Measurements from ENCODE around the gene SMAD6.
"Not testable (repeated sequence)": the region's sequence is repeated elsewhere in the genome, so short reads cannot be mapped to it uniquely, and the experiment has no call there.

Gene SMAD6

GRCh38 chr15:66743703-66744536 is 41.9 kb downstream of the SMAD6 start:
- no peak for DNase-seq

DNA sequence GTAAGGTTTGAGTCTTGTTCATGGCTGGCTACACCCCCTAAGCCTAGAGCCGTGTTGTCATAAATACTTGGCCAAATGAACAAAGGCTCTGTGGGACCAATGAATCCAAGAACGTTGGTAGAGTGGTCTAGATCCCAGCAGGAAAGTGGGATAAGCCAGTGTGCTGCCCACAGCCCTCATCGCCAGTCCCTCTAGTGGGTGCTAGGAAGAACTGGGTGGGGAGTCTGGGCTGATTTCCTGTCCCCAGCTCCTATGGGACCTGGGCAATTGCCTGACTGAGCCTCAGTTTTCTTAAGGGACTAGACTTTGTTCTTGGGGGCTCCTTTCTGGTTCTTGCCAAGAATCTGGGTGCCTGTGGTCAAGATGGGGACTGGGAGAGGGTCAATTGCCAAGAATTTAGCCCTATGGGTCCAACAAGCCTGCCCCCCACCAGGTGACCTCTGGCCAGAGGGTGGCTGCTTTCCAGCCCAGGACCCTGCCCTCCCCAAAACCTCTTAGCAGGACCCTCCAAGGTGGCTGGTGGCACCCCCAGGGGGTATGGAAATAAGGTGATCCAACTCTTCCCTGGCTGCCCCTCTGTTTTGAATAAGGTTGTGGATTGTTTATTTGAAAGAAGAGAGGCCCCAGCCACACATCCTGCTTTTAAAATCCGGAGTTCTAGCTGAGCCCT is 42.7 kb downstream of the SMAD6 start:
- DNase-seq = no peak

DNA sequence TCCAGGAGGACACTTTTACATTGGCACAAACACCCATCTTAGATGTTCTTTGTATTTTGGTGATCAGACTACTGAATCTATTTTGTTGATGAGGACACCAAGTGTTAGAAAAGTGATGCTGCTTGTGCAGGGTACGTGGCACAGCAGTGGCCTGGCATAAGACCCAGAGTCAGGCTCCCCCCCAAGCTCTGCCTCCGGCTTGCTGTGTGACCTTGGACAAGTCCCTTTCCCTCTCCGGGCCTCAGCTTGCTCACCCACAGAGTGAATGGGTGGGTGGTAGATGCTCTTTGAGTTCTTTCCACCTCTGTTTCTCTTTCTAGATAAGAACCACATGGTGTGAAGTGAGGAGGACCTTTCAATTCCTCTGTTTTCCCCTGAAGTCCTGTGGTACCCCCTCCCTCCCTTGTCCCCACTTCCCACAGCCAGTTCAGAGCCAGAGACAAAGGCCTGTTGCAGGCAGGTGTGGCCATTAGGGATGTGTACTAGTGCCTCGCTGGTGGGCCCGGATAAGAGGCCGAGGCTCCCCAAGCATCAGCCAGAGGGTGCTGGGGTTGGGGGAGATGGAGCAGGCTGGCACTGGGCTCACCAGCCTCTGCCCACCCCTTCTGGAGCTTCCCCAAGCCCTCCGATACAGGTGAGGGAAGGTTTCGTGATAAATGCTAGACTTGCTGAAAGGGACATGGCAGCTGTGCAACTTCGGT is 43.6 kb downstream of the SMAD6 start:
- no peak for DNase-seq

DNA sequence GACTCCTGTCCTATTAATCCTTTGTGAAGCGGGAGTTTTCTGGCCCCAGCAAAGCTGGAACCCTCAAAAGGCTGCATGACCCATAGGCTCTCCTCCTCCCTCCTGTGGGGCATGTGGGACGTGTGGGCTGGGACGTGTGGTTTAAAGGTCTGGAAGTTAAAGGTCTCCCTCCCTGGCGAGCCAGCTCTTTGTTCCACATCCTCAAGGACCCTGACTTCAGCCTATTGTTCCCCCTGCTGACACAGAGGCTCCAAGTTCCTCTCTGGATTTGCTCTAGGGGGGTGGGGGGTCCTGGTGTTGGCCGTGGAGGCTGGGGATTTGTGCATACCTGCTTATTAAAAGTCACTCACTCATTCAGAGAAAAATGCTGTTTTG is 44.2 kb downstream of the SMAD6 start:
- DNase-seq = no peak

DNA sequence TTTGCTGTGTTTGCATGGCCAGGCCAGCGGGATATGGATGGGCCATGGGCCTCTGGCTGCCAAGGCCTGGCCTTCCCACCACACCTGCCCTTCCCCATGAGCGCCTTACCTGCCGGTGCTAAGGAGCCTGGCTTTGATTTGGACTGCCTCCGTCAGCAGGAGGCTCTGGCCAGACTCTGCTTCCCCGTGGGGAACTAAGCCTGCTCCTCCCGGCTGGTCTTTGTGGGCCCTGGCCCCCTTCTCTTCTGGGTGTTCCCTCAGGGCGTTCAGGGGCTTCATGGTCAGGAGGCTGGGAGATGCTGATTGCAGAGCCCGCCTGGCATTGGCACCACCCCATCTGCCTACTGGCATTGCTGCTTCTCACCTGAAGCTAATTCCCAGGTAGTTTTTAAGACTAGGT is 45.2 kb downstream of the SMAD6 start:
- DNase-seq = no peak

- no peak for DNase-seq
These were observed 46.1 kb downstream of the SMAD6 start for GRCh38 chr15:66747886-66748707.

DNA sequence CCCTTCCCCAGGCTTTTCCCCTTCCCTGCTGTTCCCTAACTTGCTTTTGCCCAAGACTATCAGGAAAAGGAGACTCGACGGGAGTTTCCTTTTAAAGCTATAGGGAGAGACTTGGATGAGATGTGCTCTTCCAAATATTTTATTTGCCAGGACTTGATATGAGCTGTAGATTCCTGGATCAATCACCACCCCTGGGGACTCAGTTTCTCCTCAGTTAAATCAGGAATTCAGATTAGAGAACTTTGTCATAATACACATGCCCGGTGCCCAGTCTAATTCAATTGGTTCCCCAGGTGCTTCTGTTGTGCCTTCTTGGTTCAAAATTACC is 46.6 kb downstream of the SMAD6 start:
- no peak for DNase-seq

DNA sequence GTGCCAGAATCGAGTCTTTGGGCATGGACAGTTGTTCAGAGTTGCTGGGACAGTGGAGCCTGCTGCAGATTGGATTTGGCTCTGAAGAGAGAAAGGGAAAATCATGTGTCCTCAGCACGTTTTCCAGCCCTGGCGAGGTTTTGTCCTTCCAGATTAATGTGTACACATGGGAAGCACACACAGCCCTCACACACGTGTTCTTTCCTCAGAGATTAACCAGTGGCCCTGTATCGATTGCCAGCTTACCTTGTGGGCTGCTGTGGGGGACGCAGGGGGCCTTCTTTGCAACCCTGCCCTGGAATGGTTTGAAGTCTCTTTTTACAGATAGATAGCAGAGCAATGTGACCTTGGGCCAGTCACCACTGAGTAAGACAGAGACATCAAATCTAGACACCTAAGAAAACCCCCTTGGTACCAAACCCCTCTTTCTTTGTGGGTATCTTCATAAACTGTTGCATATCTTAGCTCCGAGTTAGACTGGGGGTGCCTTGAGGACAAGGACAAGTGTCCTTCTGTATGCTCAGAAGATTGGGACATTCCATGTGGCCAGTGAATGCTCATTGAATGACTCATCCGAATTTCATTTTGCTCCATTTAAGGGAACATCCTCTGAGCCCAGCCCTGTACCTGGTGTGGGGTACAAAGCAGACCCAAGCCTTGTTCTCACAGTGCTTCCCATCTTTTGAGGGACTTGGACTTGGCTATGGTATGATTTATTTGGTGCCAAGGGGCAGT is 48.0 kb downstream of the SMAD6 start:
- DNase-seq = no peak

- DNase-seq = no peak
These were observed 48.6 kb downstream of the SMAD6 start for GRCh38 chr15:66750609-66751008.

GRCh38 chr15:66751579-66751978 is 49.5 kb downstream of the SMAD6 start:
- no peak for DNase-seq

DNA sequence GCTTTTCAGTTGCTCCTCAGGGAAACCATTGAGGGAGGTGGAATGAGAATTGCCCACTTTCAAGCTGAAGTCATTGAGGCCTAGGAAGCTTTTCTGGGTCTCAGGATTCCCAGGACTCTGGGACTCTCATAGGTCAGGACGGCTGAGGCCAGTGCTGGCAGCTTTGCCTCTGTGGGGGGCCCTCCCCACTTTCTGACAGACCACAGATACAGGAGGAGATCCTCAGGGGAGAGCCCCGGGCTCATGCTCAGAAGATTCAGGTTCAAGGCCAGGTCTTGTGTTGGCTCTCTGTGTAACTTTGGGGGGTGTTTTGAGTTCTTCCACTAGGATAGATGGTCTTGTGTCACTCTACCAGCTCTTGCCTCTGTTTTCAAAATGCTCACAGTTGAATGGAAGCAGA is 50.0 kb downstream of the SMAD6 start:
- no peak for DNase-seq

DNA sequence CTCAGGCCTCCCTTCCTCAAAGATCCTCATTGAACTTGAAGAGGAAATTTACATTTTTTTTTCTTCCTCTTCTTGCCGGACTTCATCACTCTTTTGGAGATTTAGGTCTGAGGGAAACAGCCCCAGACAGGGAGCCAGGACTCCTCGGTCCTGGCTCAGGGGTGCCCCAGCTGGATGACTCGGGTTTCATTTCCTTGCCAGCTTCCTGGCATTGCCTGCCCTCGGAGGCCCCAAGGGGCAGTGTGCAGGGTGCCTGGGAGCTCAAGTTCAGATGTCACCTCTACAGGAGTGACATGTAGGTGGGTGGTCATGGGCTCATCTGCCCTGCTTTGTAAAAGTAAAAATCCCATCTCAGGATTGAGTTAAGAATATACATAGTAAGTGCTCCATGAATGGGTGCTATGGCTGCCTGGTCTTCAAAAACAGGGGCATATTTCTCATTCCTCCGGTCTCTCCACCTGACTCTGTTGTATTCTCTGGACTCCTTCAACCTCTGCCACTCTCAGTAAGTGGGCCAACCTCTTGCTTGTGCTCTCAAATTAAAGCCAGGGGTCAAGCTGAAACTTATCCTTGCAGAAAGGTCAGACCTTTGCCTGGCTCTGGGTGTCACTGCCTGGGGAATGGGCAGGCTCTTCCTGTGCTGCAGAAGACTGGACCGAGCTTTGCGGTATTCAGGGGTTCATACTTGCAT is 51.8 kb downstream of the SMAD6 start:
- DNase-seq = no peak

DNA sequence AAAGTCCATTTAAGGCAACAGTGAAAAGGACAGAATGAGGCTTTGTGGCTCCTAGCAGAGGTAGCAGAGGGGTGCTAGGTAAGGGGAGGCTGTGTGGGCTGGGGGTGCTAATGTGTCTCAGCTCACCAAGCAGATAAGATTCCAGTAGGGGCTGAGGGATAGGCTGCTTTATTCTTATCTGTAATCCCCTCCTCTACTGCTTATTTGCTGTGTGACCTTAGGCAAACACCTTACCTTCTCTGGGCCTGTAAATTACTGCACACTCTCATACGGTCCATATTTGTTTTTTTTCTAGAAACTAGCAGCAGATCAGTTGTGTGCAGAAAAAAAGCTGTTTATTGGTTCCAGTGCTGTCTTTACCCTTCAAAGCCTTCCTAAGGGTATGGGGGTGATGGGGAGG is 52.8 kb downstream of the SMAD6 start:
- no peak for DNase-seq

DNA sequence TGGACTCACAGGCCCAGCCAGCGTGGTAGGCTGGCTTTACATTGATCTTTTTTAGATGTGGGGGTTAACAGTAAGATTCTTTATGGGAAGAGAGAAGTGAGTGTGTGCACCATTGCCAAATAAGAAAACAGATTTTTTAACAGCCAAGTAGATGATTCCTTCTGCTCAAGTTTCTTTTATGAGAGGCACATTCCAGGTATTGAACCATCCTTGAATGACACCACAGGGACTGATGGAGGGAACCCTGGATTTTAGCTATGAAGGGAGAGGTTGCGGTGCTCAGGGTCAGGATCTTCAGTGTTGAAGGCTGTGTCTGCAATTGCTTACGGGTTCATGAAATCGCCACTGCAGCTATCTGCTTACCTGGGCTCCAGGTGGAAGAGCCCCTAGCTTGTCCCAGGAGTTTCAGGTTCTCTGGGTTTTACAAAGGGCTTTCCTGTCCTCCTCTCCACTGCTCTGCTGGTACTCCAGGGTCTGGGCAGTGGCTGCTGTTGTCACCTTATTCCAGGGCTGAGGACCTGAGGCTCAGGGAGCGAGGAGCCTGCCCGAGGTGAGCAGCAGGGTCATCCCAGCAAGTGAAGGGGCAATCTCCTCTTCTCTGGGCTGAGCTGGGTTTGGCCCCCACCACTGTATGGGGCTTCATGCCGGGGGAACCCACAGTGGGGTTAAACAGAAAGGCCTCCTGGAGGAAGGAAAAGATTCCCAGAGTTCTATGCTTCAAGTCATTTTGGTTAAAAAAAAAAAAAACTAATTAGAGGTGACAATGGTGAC is 53.4 kb downstream of the SMAD6 start:
- DNase-seq = no peak

GRCh38 chr15:66756295-66756694 is 54.3 kb downstream of the SMAD6 start:
- DNase-seq = no peak

DNA sequence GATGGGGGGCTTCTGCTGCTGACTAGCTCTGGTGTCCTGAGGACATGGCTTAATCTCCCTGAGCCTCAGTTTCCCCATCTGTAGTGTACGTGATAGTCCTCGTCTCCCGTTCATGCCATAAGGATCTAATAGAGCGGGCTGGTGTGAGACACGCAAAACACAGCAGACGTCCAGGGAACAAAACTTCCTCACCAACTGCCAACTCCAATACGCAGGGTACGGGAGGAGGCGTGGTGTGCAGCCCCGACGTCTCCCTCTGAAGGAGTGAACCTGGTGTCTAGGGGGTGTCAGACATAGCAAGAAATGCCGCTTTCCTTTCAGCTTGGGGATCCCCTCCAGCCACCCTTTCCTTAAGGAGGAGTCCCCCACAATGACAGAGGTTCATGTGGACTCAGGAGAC is 55.0 kb downstream of the SMAD6 start:
- DNase-seq = no peak

- no peak for DNase-seq
These were observed 55.5 kb downstream of the SMAD6 start for GRCh38 chr15:66757521-66757920.

GRCh38 chr15:66758217-66758616 is 56.2 kb downstream of the SMAD6 start:
- not testable (repeated sequence) for DNase-seq

DNA sequence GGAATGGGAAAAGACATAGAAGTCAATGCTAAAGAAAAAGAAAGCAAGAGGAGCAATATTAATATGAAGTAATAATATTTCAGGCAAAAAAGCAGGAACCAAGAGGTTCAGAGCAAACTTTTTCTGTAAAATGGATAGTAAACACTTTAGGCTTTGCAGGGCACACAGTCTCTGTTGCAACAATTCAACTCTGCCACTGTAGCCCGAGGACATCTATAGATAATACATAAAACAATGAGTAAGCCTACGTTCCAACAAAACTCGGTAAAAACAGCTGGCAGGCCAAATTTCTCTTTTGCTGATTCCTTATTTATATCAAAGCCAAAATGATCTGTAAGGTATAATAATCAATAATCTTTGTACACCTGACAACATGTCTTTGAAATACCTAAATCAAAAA is 56.8 kb downstream of the SMAD6 start:
- DNase-seq = no peak

- no peak for DNase-seq
These were observed 58.3 kb downstream of the SMAD6 start for GRCh38 chr15:66760097-66760967.

Measured in activated CD4-positive, alpha-beta T cell treated with anti-CD3 and anti-CD28 coated beads for 1 hour (primary cell).